Raji (cell line): ENCODE results near the gene MIA2.

Experiments used
- POLR2A ChIP-seq: IDR thresholded peaks from 2 replicates; pipeline ENCODE4 v1.6.1; 2011; ENCODE audit warnings: low read depth, low read length, control low read depth; ENCODE audit not compliant: insufficient read depth

The MIA2 gene

DNA sequence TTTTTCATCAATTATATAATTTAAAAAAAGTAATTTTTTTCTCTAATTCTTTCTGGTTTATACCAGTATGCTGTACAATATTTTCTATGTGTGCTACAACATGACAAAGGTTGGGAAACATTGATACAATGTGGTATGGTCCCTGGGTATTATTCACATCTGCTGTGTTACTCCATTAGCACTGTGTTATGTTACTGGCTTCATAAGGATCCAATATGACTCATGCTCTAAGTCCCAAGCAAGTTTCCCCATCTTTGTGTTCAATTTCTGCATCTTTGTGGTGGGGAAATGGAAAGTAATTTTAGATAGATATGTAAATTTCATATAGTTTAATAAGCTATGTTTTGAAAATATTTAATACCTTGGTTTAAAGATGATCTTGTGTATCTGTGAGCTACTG is 162.7 kb downstream of the MIA2 start:
- no peak for TF ChIP-seq POLR2A

DNA sequence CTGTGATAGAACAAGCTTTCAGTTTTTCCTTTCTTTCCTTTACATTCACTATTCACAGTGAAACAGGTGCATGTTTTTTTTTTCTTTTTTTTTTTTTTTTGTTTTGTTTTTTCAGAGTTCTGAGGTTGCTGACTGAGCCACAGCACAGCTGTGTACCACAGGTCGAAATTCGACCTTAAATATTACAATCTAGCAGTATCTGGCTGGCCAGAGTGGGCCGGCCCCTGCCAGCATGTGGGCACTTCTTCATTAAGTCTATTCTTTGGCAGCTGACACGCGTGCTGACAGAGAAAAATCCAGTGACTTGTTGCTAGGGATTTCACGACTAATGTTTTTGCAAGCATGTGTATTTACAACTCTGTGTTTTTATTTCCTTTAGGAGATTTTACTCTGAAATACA is 164.7 kb downstream of the MIA2 start:
- TF ChIP-seq POLR2A: no peak

DNA sequence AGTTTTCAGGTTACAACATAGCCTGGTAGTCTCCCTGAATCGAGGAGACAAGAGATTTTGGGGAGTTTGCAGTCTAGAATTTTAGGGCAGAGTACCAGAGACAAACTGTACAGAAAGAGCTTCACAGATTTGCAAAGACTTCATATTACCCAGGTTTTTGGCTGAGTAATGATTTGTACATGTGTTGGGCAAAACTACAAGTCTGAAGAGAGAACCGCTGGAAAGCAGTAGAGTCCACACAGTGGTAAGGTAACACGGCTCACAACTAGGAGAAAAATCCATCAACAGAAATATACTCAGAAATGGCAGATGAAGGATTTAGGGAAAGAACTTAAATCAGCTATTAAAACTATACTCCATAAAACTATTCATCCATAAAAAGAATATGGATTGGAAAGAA is 172.8 kb downstream of the MIA2 start:
- TF ChIP-seq POLR2A: no peak

- TF ChIP-seq POLR2A: no peak
These were observed 182.4 kb downstream of the MIA2 start for GRCh38 chr14:39416072-39416471.

- TF ChIP-seq POLR2A: no peak
These were observed 183.3 kb downstream of the MIA2 start for GRCh38 chr14:39417014-39417413.

DNA sequence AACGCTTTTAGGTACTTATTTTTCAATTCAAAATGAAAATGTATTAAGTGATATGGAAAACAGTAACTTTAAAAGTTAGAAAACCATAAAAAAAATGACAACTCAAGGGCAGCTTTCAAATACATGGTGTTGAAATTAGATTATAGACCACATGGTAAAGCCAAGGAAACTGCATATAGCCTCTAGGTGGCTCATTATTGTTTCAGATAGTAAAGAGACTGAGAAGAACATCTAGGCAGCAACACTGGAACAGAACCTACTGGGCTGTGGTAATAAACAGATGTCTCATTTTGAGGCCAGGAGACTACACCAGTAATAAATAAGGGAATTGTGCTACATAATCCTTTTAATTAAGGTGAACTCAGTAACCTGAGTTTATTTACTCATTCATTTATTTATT is 185.6 kb downstream of the MIA2 start:
- no peak for TF ChIP-seq POLR2A

- no peak for TF ChIP-seq POLR2A
These were observed 188.5 kb downstream of the MIA2 start for GRCh38 chr14:39422243-39422642.

DNA sequence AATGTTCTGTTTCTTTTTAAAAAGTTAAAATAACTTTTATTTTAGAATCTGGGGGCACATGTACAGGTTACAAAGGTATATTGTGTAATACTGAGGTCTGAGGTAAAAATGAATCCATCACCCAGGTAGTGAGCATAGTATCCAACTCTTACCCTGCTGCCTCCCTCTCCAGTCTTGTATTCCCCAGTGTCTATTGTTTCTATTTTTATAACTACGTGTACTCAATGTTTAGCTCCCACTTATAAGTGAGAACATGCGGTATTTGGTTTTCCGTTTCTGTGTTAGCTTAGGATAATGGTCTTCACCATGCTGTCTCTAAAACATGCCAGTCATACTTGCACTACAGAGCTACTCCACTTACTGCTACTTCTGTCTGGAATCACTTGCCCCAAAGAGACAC is 190.1 kb downstream of the MIA2 start:
- TF ChIP-seq POLR2A: no peak

GRCh38 chr14:39425947-39426346 is 192.2 kb downstream of the MIA2 start:
- no peak for TF ChIP-seq POLR2A

DNA sequence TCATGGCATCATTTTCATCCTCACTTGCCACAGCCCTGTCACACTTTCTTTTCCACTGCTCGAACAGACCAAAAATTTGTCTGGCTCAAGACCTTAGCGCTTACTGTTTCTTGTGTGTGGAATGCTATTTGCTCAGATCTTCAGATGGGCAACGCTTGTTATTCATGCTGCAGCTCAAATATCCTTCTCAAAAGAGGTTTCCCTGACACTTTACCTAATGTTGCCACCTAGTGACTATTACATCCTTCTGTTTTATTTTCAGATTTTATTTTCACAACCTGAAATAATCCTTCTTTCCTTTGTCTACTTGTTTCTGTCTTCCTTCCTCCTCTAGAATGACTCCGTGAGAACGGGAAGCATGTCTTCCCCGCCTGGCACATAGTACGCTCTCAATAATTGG is 192.9 kb downstream of the MIA2 start:
- TF ChIP-seq POLR2A: no peak

DNA sequence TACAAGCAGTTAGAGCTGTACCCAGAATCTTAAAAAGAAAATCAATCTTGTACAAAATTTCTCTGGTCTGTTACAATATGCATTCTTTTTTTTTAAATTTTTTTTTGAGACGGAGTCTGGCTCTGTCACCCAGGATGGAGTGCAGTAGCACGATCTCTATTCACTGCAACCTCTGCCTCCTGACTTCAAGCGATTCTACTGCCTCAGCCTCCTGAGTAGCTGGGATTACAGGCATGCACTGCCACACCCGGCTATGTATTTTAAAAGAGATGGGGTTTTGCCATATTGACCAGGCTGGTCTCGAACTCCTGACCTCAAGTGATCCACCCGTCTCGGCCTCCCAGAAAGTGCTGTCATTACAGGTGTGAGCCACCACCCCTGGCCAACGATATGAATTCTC is 194.4 kb downstream of the MIA2 start:
- no peak for TF ChIP-seq POLR2A

DNA sequence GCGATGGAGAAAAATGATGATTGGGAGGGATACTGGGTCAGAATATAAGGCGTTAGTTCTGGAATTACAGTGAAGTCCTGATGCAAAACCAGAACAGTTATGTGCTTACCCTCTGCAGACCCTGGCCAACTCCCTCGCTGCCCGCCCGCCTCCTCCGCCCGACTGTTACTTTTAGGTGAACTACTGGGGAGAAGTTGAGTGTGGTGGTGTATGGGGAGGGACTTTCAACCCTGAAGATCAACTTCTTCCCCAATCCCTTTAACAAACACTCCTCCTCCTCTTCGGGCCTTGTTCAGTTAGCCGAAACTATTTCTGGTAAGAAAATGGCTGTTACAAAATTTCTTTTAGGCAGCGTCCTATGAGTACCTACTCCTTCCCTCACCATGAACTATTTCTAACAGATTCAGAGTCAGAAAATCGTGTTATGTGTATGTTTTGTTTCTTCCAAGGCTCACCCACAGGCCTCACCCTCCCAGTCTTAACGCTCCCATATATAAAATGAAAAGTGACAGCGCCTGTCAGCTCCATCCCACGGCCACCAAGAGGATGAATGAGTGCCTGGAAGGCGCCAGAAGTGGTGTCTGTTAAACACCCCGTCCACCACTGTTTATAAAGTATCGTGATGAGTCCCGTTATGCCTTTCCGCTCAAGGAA is 197.2 kb downstream of the MIA2 start:
- no peak for TF ChIP-seq POLR2A

DNA sequence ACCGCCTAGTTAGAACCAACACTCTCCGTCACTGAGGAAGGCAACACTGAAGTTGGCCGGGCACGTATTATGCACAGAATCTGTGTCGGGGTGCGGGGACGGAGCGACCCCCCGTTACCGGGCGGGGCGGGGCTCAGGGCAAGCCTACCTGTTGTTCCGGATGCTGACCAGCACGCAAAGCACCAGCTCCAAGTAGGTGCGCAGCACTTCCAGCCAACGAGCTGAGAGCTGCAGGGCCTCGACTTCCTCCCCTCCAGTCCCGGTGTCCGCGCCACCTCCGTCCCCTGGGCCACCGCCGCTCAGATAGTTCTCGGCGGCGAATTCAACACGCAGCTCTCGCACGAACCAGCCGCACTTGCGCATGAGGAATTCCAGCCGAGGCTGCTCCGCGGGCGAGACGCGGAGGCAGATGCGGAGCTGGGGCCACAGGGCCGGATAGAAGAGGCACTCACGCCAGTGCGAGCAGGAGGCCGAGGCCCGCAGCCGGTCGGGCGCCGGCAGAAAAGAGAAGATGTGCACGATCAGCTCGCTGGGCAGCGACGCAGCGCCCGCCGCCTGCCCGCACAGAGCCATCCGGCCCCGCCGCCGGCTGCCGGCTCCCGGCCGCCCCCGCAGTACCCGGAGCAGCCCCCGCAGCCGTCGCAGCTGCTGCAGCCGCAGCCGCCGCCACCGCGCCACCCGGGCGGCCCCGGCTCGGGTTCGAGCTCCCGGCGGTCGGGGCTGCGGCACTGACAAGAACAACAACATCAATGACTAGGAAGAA is 197.9 kb downstream of the MIA2 start:
- peak; percentile 56 for TF ChIP-seq POLR2A

DNA sequence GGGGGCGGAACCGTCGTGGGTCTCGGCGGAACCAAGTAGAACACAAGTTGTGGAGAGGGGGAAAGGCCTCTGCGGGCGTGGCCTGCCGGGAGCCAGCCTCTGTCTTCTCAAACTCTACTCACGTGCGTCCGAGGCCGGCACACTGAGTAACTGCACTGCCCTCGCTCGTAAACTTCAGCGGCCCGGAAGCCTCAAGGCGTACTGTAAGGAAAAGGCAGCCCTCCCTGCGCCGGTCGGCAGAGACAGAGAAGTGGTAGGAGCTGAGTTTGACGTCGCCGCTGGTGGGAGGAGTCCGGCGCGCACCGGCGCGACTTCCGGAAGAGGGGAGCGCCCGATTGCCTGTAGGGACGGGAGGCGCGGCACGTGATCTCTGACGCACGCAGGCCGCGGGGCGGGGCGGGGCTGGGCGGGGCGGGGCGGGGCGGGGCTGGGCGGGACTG is 198.5 kb downstream of the MIA2 start, which contains the start of gene FBXO33:
TSS of gene FBXO33 (minus strand) at position 255 of the 440 bp plus-strand sequence. CDS start 271 bp downstream, outside the sequence.
- TF ChIP-seq POLR2A: no peak; the same call in 1 of the 2 replicates

DNA sequence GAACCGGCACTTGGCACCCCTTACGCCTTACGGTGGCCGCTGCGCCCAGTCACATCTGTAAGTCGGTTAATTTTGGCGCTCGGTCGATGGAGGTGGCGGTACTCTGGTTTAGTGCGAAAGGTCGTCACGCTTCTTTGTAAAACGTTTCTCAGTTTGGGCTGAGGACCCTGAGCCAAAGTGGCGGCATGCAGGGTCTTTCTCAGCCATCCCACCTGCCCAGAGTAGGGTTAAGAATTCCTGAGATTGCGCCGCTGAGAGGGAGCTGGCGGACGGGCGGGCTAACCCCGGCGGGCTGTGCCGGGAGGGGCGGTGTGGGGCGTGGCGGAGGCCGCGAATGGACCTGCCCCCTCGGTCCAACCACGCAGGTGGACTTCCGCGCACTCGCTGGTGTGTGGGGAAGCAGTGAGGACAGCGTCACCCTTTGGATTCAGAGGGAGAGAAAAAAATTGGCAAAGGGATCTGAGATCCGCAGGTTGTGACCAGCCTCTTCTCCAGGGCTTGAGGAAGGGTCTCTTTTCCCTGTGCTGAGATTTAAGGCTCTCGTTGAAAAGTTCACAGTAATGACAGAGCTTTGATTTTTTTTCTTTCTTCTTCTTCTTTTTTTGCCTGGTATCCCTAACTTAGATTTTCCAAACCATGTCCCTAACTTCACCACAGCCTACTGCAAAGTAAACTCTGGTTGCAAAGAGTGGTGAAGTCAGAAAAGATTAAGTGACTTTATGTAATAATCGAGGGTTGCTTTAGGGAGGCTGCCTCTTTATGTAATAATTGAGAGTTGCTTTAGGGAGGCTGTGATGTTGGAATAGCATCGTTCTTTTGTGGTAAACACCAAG is 199.1 kb downstream of the MIA2 start:
- TF ChIP-seq POLR2A: peak; percentile 76

- TF ChIP-seq POLR2A: no peak
These were observed 199.7 kb downstream of the MIA2 start for GRCh38 chr14:39433452-39433813.
